Middle frontal gyrus (tissue), 1 donor: ENCODE measurements around the gene SULT1A1.
"Not testable (repeated sequence)": the region's sequence is repeated elsewhere in the genome, so short reads cannot be mapped to it uniquely, and the experiment has no call there.

ENCODE experiments used
- DNase-seq: peaks from one replicate; pipeline ENCODE4 v3.0.0-alpha.2; 2015; ENCODE audit warnings: low spot score; ENCODE audit errors: extremely low spot score

SULT1A1 gene

DNA sequence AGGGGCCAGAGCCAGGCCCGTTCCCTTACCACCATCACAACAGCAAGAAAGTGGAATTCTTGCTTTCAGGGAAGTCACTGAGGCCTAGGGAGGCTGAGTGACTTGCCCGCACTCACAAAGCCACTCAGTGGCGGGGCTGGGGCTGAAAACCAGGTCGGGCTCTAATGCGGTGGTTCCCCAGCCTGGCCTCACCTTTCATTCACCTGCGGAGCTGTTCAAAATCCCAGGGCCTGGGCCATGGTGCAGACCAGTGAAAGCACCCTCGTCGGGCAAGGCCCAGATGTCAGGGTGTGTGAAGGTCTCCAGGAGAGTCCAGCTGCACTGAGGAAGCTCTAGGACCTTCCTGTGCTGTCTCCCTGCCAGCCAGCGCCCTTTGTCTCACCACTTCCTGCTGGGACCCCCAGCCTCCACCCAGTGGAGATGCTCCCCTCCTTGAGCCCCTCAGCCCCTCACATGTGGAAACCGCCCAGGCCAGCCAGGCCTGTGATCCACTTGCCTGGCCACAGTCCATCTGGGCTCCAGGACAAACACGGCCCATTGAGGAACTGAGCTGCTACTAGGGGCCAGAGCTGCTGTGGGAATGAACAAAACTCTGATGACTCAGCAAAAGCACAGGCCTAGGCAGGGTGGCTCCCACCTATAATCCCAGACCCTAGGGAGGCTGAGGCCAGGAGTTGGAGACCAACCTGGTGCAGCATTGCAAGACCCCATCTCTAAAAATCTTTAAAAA is 812 bp downstream of the SULT1A1 start:
- DNase-seq = not testable (repeated sequence)

DNA sequence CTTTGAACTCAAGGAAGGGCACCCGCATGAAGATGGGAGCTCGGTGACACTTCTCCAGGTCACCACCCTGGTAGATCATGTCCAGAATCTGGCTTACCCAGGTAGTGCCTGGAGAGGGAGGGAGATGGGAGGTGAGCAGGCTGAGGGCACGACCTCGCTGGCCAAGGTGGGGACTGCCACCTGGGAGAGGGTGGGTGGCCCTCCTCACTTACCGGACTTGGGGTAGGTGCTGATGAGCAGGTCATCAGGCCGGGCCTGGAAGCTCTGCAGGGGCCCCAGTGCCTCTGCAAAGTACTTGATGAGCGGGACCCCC is 1.4 kb downstream of the SULT1A1 start:
- DNase-seq = not testable (repeated sequence)

DNA sequence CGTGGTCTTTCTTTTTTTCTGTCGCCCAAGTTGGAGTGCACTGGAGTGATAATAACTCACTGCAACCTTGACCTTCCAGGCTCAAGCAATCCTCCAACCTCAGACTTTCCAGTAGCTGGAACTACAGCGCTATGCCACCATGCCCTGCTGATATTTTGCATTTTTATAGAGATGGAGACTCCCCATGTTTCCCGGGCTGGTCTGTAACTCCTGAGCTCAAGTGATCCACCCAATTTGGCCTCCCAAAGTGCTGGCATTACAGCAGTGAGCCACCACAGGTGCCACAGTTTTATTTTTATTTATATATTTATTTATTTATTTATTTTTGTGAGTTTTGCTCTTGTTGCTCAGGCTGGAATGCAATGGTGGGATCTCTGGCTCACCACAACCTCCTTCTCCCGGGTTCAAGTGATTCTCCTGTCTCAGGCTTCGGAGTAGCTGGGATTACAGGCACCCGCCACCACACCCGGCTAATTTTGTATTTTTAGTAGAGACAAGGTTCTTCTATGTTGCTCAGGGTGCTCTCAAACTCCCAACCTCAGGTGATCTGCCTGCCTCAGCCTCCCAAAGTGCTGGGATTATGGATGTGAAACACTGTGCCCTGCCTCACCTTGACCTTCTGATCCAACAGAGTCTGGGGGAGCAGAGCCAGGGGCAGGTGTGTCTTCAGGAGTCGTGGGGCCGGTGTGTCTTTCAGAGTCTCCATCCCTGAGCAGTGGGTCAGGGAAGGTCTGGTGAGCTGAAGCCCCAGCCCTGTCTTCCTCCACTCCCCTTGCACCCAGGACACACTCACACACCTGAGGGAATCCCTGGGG is 2.0 kb downstream of the SULT1A1 start:
- not testable (repeated sequence) for DNase-seq

DNA sequence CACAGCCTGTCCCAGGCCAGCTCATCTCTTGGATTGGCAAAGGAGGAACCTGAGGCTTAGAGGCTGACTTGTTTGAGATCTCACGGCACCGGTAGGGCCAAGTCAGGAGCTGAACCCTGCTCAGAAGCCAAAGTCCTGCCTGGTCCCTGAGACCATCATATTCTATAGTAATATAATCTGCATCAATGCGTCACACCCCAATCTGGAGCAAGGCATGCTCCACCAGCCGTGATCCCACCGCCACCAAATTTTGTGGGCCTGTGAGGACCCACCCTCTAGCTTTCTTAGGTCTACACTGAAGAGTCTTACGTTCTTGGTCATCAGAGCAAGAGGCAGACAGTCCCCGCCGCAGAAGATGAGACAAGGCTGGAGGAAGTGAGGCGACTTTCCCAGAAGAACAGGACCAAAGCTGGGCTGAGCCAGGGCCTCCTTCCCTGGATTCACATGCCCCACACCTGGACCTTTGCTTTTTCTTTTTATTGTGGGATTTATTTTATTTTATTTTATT is 2.7 kb downstream of the SULT1A1 start:
- DNase-seq = no peak

DNA sequence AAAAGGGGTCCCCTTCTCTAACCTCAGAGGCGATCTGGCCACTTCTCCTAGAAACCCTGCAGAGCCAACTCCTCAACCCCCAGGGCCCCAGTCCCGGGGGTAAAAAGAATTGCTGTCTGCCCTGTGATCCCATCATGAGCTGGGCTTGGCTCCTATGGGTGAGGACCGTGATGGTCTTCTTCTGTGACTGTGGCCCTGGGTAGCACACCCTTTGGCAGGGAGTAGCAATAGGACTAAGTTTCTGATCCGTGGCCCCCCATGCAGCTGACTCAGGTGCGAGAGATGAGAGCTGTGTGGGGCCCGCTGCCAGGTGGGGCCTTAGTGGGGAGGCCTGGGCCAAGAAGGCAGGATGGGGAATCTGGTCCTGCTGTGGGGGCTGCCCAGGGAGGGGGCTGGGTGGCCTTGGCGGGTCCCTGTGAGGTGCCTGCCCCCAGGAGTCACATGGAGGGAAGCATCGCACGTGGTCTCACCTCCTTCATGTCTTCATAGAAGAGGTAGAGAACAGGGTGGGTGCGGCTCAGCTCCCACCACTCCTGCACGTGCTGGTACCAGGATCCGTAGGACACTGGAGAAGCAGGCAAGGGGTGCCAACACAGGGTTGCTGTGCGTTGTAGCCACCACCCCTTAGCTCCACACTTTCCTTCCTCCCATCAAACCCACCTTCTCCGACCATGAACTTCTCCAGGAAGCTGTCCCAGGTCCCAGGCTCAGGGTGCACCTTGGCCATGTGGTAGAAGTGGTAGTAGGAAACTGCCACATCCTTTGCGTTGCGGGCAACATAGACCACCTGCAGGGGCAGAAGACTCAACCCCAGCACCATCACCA is 3.3 kb downstream of the SULT1A1 start:
- DNase-seq = no peak

DNA sequence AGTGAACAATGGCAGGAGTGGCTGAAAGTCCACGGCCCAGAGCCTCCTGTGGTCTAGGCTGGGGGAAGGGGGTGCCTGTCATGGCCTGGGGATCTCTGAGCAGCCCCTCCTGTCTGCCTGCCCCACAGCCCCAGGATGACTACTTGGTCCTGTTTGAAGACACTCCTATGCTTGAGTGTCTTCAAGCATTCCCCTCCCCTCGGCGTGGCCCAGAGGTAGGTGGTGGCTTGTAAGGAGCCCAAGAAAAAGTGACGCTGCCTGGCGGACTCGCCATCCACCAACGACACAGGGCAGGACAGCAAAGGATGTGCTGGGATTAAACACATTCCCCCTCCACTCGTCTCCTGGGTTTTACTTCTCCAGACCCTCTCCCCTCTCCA is 5.7 kb downstream of the SULT1A1 start:
- no peak for DNase-seq

DNA sequence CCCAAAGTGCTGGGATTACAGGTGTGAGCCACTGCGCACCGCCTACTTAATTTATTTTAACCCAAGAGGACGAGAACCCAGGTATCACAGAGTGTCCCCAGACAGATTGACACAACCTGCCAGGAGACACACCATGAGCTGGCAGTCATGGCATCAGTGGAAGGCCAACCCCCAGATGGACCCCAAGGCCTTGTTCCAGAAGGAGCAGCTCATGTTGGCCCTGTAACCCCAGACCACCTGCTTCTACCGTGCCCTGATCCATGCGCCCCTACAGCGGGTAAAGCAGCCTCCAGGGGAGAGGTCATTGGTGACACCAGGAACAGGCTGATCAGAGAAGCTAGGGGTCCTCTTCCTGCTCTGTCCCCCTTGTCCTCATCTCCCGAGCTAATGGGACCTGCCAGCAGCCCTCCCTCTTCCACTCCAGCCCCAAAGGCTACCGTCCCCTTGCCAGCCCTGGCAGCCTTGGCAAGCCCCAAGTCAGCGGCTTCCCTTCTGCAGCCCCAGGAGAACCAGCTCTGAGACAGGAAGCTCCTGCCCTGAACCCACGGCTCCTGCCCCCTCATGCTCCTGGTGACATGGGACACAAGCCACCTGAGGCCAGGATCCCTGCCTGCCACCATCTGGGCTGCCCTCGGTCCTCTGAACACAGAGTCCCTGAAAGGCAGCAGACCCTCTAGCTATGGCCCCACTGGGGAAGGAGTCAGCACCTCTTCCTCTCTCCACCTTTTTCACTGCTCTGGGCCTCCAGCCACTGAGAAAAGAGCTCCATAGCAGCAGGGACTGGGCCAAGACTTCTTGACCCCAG is 6.3 kb downstream of the SULT1A1 start:
- DNase-seq = no peak

DNA sequence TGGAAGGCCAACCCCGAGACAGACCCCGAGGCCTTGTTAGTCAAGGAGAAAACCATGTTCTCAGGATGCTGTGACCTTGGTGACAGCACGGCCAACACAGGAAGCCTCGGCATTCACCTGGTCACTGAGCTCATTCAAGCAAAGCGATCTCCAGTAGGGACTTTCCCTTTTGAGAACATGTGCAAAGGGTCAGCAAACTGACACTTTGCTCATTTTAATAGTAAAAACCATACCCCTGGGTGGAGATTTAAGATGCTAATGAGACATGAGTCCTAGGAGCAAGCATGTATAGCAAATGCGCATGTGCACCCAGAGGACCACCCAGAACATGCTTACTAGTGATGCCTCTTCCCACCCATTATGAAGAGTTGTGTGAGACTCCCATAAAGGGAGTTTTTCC is 7.3 kb downstream of the SULT1A1 start:
- no peak for DNase-seq

DNA sequence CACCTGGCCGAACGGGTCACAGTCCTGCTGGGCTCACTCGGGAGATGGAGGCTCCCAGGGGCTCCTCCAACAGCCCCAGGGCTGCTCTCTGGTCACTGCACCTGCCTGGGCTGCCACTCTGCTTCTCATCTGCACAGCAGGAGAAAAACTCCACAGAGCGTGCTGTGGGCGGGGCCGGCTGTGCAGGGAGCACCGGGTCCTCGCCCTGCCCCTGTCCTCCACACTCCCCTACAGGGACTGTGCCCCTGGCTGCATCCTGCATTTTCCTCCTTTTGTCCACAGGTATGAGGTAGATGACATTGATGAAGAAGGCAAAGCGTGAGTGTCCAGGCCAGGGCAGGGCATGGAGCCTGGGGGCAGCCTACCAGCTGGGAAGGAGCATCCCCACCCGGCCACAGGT is 7.8 kb downstream of the SULT1A1 start:
- DNase-seq = not testable (repeated sequence)

DNA sequence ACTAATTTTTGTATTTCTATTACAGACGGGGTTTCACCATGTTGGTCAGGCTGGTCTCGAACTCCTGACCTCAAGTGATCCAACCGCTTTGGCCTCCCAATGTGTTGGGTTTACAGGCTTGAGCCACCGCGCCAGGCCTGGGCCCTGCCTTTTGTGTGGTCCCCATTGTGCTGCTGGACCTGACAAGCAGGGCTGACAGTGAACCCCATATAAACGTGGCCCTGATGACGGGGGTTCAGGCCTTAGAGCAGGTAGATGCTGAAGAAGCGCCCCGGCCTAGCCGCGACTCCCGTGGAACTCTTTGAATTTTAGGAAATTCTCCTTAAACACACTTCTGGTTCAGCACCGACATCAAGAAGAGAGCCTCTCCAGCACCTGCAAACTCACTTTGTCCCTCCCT is 8.3 kb downstream of the SULT1A1 start:
- DNase-seq = not testable (repeated sequence)

DNA sequence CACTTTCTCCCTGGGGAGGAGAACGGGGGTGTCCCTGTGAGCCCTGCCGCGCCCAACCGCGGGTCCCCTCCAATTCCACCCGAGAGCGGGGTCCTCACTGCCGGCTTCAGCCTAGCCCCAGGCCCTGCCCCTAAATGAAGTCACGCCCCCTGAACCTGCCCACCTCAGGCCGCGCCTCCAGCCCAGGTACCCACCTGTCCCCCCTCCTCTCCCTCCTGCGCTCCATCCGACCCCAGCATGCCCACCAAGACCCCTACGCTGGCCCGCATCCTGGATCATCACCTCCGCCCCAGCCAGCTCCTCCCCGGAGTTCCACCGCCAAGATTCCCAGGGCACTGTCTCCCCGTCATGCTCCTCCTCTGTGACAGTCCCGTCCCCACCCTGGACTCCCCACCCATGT is 8.9 kb downstream of the SULT1A1 start:
- not testable (repeated sequence) for DNase-seq

DNA sequence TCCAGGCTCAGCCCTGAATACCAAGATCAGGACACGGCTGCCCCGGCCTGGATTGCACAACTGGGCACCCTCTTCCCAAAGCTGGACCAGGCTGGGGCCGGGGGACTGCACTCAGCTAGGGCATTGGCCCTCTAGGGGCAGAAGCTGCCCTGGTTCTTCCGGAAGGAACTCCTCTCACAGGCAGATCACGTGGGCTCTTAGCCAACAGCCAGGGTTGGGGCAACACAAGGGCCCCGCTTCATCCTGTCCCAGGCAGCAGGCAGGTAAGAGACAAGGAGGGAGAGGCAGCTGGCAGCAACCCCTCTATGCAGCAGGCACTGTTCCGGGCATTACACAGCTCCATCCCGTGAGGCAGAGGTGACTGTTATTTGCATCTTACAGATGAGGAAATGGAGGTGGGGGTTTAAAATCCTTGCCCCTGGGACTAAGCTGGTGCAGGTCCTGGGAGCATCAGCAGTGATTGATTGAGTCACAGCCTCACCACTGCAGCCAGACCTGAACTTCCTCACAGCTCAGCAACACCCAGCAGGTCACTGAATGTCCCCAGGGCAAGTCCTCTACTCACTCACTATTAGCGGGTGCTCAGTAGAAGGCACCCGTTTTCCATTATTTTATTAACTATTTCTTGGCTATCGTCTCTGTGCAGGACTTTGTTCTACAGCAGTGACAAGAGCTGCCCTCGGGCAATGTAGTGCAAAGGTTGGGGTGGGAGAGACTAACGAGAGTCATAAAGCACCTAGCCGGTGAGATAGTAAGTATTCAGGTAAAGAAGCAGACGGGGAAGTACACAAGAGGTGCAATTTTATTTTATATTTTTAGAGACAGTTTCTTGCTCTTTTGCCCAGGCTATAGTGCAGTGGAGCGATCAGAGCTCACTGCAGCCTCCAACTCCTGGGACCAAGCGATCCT is 10.2 kb downstream of the SULT1A1 start:
- DNase-seq = not testable (repeated sequence)

DNA sequence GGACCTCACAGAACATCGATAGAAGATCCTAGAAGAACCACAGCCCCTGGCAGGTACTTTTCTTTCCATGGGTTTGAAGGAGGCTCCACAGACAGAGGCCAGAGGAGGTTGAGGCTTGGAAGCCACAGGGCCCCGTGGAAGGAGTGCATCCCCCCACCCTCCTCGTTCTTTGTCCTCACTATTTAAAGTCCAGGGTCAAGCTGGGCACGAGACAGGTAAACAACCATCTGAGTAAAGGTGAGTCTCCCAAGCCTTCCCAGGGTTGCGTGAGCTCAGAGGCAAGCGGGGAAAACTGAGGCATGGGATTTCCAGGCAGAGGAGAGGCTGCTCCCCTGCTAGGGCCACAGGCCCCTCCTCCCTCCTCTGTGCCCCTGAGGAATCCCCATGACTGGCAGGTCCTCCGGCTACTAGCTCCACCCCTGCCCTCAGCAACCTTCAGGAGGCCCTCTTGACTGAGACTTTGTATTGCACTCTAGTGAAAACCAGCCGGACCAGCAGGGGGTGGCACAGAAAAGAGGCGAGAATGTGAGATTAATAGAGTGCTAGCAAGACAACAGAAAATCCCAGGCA is 12.1 kb downstream of the SULT1A1 start:
- no peak for DNase-seq

DNA sequence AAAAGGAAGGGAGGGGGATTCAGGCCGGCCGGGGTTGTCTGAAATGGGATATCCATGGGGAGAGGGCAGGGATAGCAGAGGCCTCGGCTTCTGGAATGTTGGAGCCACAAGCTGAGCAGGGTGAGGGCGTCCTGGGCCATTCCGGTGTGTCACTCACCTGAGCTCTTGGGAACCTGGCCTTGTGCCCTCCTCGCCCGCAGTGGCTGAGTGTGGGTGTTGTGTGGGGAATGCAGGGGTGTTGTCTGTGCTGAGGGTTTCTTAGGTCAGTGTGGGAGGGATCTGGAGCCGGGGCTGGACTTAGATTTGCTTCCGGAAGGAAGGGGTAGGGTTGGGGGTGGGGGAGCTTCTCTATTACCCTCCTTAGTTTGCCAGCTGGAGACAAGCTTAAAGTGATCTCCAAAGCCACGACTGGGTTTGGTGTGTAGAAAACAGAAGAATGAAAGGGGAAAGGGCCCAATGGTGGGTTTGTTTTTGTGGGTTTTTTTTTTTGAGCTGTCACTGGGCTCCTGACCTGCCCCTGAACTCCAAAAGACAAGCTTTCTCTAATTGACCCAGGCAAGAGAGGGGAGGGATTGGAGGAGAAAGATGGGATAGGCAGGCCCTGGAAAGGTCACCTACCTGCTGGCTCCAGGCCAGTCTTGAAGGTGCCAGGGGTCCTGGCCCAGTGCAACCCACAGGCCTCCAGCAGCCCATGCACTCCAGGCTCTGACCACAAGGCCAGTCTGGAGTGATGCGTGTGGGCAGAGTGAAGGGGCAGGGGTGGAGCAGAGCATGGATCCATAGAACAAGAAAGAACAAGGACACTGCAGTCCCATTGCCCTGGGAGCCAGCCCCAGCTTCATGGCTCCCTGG is 12.8 kb downstream of the SULT1A1 start, which contains the start of gene SULT1A2:
SULT1A2 (minus strand) TSS at position 211 of the 852 bp plus-strand sequence. CDS start 1,120 bp downstream, outside the sequence.
- no peak for DNase-seq

DNA sequence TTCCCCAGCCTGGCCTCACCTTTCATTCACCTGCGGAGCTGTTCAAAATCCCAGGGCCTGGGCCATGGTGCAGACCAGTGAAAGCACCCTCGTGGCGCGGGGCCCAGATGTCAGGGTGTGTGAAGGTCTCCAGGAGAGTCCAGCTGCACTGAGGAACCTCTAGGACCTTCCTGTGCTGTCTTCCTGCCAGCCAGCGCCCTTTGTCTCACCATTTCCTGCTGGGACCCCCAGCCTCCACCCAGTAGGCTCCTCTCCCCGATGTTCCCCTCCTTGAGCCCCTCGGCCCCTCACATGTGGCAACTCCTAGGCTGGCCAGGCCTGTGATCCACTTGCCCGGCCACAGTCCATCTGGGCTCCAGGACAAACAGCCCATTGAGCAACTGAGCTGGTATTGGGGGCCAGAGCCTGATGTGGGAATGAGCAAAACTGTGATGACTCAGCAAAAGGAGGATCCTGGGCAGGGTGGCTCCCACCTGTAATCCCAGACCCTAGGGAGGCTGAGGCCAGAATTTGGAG is 13.7 kb downstream of the SULT1A1 start:
- no peak for DNase-seq

DNA sequence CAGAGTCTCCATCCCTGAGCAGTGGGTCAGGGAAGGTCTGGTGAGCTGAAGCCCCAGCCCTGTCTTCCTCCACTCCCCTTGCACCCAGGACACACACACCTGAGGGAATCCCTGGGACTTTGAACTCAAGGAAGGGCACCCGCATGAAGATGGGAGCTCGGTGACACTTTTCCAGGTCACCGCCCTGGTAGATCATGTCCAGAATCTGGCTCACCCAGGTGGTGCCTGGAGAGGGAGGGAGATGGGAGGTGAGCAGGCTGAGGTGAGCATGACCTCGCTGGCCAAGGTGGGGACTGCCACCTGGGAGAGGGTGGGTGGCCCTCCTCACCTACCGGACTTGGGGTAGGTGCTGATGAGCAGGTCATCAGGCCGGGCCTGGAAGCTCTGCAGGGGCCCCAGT is 14.4 kb downstream of the SULT1A1 start:
- not testable (repeated sequence) for DNase-seq

DNA sequence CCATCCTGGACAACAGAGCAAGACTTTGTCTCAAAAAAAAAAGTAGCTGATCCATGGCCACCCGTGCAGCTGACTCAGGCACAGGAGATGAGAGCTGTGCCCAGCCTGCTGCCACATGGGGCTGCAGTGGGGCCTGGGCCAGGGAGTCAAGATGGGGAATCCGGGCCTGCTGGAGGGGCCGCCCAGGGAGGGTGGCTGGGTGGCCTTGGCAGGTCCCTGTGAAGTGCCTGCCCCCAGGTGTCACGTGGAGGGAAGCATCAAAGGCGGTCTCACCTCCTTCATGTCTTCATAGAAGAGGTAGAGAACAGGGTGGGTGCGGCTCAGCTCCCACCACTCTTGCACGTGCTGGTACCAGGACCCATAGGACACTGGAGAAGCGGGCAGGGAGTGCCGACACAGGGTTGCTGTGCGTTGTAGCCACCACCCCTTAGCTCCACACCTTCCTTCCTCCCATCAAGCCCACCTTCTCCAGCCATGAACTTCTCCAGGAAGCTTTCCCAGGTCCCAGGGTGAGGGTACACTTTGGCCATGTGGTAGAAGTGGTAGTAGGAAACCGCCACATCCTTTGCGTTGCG is 16.8 kb downstream of the SULT1A1 start:
- no peak for DNase-seq

DNA sequence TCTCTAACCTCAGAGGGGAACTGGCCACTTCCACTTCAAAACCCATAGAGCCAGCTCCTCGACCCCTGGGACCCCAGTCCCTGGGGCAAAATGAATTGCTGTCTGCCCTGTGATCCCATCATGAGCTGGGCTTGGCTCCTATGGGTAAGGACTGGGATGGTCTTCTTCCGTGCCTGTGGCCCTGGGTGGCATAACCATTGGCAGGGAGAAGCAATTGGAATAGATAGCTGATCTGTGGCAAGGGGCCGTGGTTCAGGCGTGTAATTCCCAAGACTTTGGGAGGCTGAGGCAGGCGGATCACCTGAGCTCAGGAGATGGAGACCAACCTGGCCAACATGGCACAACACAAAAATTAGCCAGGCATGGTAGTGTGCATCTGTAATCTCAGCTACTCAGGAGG is 17.3 kb downstream of the SULT1A1 start:
- DNase-seq = no peak
